GM21576 (cell line): ENCODE results near the gene TMEM179B.
"Not testable (repeated sequence)": the region's sequence is repeated elsewhere in the genome, so short reads cannot be mapped to it uniquely, and the experiment has no call there.

ENCODE experiments used
- ATAC-seq: cut with Tn5 transposase; IDR thresholded peaks from one replicate; pipeline ENCODE4 v1.9.1; 2021; ENCODE audit warnings: mild to moderate bottlenecking, moderate library complexity; ENCODE audit not compliant: unreplicated experiment

The TMEM179B gene

GRCh38 chr11:62788991-62789390 is 1.8 kb downstream of the TMEM179B start:
- ATAC-seq = no peak

DNA sequence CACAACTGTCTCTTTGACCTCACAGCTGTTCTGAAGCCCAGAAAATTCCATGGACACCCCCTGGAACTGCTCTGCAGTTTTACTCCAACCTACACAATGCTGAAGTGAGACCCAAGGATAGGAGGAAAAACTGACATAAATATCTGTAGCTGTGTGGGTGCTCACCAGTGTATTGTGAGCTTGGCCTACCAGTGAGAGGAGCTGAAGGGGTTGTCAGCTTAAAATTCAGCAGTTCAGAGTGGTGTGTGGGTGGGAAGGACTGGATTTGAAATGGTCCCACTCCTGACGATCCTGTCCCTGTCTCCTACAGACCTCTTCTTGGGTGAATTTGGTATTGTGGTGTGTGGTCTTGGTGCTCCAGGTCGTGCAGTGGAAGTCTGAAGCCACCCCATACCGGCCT is 2.4 kb downstream of the TMEM179B start:
- no peak for ATAC-seq

GRCh38 chr11:62791501-62792201 is 4.4 kb downstream of the TMEM179B start, which contains the start of gene TMEM223:
Gene TMEM223, minus strand, starts transcription at chr11:62792006. Its CDS starts 12 bp downstream, at chr11:62791994.
- ATAC-seq = peak; percentile 49

DNA sequence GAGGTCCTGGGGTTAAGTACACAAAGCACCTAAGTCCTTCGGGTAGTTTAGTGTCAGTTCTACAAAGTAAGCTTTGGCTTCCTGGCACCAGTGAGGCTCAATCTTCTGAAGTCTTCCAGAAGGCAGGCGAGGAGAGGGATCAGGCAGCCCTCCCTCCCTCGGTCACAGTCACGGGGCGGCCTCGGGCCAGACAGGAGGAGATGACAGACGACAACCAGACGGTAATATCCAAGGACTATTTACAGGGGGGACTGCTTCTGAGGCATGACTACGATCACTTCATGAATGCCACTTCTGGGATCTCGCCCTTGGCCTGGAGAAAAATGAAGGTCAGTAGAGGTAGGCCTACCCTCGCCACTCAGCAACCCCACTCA is 5.0 kb downstream of the TMEM179B start:
- ATAC-seq = no peak

DNA sequence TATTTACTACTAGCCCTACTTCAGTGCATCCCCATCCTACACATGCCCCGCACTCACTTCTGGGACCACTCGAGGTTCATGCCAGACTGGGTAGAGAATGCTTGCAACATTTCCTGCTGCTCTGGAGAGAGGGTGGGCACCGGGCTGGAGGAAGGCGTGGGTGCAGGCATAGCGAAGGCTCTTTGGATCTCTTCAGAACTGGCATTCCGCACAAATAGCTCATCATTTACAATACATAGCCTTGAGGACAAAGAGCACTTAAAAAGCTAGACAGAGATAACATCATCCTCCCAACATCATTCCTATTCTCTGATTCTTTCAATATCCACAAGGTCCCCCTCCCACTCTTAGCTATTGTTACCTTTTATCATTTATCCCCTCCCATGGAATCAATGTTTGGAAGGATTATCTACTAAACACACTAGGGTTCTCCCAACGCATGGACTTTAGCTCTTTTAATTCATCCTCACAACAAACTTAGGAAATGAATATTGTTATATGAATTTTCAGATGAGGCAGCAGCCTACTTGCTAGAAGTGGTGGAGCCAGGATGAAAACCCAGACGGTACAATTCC is 7.1 kb downstream of the TMEM179B start:
- no peak for ATAC-seq

DNA sequence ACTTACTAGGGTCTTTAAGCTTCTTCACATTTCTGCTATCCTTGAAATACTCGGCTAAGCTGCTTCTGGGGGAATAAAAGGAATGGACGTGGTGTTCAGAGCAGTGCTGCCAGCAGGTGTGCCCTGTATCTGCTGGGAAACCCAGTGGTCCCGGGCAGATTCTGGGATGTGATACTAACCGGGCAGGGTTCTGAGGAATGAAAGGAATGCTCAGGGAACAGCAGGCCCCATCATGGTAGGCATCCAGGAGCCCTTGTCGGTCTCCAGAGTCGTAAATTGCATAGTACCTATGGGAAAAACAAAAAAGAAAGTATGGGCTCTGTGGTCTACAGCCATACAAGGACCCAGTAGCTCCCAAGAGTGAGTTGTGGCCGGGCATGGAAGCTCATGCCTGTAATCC is 9.1 kb downstream of the TMEM179B start:
- no peak for ATAC-seq

- ATAC-seq = no peak
Observed at GRCh38 chr11:62799486-62799885, 12.3 kb downstream of the TMEM179B start.

GRCh38 chr11:62801071-62801470 is 13.9 kb downstream of the TMEM179B start:
- no peak for ATAC-seq

- peak; percentile 11 for ATAC-seq
Observed at GRCh38 chr11:62804310-62805075, 17.3 kb downstream of the TMEM179B start.

DNA sequence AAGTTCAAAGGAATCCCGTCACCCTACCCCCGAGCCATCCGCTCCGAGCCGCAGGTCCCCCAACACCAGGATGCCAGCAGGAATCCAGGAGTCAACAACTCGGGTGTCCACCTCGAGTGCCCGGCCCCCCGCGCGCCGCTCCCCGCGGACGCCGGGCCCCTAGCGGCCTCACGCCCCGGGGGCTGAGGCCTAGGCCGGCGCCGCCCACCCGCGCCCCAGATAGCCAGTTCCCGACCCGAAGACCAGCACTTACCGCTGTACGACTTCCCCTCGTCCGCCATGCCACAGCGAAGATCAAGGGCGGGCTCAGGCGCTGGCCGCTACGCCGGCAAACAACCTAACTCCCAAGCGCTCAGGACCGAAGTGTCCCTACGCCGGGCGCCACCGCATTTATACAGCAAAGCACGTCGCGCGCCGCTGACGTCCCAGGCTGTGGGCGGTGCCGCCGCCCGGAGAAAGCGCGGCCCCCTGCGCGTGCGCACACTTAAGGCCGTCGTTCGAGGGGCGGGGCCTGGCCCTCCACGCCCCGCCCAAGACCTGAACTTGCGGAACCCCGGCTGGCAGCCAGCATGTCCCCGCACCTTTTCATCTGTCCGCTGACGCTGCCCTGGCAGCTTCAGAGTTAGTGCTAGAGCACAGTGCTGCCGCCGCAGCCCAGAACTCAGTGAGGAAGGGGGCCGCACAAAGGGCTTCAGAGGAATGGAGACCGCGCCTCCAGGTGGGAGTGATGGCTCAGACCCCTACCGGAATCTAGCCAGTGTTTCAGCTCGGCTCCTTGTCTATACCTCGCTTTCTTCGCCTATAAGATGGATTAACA is 18.1 kb downstream of the TMEM179B start, which contains the start of gene NXF1:
Gene NXF1 (minus strand): TSS at position 365 of the 817 bp plus-strand sequence. CDS start 84 bp downstream, at position 281.
- peak; percentile 70 for ATAC-seq

GRCh38 chr11:62805961-62806441 is 18.8 kb downstream of the TMEM179B start:
- peak; percentile 8 for ATAC-seq

GRCh38 chr11:62806611-62807121 is 19.5 kb downstream of the TMEM179B start:
- ATAC-seq = no peak

GRCh38 chr11:62810748-62811147 is 23.5 kb downstream of the TMEM179B start:
- no peak for ATAC-seq

DNA sequence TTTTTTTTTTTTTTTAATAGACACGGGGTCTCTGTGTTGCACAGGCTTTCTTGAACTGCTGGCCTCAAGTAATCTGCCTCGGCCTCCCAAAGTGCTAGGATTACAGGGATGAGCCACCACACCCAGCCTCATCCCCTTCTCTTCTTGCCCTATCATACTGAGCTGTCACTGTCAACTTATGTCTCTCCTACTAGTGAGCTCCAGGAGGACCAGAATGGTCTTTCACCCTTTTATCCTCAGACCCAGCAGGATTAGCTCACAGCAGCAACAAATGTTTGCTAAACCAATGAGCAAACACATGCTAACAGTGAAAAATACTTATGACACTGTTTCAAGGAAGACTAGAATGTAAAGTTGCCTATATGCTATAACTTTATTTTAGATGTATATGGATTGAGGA is 24.5 kb downstream of the TMEM179B start:
- ATAC-seq = no peak

DNA sequence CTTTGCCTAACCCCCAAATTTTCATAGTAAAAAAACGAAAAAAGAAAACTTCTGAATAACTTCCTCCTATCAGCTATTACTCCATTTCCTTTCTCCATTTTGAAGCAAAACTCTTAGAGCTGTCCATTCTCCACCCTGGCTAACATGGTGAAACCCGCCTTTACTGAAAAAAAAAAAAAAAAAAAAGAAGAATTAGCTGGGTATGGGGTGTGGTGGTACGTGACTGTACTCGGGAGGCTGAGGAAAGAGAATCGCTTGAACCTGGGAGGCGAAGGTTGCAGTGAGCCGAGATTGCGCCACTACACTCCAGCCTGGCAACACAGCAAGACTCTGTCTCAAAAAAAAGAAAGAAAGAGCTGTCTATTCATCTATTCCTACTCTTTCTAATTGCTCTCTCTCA is 29.4 kb downstream of the TMEM179B start:
- ATAC-seq = no peak

DNA sequence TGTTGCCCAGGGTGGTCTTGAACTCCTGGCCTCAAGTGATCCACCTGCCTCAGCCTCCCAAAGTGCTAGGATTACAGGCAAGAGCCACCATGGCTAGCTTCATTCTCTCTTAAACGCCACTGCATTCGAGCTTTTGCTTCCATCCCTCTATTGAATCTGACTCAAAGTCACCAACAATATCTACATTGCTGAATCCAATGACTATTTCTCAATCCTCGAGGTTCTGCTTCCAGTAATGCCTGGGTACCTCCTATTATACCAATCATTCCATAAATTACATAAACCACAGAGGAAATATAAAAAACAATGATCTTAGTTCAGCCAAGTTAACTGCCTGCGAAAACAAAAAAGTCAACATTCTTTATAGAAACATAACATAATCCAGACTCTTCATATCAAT is 29.9 kb downstream of the TMEM179B start:
- no peak for ATAC-seq

GRCh38 chr11:62823677-62824076 is 36.5 kb downstream of the TMEM179B start:
- ATAC-seq = no peak

DNA sequence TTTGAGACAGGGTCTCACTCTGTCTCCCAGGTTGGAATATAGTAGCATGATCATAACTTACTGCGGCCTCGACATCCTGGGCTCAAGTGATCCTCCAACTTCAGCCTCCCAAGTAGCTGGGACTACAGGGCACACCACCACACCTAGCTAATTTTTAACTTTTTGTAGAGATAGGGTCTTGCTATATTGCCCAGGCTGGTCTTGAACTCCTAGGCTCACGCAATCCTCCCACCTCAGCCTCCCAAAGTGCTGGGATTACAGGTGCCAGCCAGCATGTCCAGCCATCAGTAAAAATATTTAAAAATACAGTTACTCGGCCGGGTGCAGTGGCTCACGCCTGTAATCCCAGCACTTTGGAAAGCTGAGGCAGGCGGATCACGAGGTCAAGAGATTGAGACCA is 40.9 kb downstream of the TMEM179B start:
- ATAC-seq = not testable (repeated sequence)

DNA sequence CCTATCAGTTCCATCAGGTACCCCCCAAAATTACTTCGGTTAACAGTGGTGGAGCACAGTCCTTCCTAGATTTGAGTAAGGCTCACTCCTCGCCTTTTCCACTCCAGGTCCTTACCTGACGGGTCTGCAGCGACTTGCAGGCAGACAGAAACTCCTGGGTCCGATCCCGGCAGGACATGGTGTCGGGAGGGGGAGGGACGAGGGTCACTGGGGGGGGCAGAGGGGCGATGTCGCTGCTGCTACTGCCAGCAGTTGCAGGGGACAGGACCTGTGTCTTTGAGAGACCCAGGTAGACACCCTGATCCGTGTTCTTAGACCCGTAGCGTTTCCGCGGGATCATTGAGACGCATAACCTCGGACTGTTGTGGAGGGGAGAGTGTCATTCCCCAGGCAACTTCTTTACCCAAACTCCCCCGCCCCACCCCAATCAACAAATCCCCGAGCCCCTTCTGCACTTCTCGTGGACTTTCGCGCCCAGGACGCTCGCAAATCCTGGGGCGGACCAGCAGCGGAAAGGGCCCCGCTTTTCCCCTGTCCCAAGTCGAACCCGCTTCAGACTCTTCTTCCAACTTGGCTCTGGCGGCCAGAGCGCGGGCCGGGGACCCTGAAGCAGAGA is 43.8 kb downstream of the TMEM179B start:
- no peak for ATAC-seq
